Measurements from ENCODE around the gene TMEM170A. TPM values are rescaled to one million over a fixed set of nuclear protein-coding genes. Genes with fewer than 3 reads are reported as not detected.

TMEM170A gene, protein sequence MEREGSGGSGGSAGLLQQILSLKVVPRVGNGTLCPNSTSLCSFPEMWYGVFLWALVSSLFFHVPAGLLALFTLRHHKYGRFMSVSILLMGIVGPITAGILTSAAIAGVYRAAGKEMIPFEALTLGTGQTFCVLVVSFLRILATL
- total RNA-seq, result 10 to 100 TPM; 14.8 to 20.5 (median 18.0) TPM

DNA sequence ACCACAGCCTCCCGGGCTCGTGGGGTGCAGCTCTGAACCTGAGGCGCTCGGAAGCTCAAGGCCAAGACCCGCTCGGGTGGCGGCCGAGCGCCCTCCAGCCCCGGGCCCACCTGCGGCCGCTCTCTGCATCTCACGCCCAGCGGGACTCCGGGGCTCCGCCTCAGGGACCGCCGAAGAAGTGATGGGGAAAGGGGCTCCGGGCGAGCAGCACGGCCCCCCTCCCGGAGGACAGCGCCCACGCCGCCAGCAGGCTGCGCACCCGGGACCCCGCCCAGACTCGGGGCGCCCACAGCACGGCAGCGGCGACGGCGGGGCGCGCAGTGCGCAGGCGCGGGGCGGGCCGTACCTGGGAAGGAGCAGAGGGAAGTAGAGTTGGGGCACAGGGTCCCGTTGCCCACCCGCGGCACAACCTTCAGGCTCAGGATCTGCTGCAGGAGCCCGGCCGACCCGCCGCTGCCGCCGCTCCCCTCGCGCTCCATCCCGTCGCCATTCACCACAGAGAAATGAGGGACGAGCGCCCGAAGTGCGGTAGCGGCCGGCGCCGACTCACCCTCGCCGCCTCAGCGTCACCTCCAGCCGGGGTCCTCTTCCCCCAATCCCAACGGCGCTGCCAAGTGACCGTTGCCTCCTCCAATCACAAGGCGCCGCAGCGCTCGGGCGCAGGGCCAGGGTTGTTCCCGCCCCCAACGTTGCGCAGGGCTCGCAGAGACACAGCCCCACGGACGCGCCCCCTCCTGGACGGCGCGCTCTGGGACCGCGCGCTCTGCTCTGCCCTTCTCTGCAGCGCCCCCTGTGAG is at the start of gene TMEM170A:
TMEM170A (minus strand) TSS at position 568 of the 797 bp plus-strand sequence; CDS start at position 479, 89 bp downstream.
- TF ChIP-seq, protein P1, sequence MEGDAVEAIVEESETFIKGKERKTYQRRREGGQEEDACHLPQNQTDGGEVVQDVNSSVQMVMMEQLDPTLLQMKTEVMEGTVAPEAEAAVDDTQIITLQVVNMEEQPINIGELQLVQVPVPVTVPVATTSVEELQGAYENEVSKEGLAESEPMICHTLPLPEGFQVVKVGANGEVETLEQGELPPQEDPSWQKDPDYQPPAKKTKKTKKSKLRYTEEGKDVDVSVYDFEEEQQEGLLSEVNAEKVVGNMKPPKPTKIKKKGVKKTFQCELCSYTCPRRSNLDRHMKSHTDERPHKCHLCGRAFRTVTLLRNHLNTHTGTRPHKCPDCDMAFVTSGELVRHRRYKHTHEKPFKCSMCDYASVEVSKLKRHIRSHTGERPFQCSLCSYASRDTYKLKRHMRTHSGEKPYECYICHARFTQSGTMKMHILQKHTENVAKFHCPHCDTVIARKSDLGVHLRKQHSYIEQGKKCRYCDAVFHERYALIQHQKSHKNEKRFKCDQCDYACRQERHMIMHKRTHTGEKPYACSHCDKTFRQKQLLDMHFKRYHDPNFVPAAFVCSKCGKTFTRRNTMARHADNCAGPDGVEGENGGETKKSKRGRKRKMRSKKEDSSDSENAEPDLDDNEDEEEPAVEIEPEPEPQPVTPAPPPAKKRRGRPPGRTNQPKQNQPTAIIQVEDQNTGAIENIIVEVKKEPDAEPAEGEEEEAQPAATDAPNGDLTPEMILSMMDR (IDR thresholded peaks at IDR 0.05; ENCODE audit: low read depth), result no peak

DNA sequence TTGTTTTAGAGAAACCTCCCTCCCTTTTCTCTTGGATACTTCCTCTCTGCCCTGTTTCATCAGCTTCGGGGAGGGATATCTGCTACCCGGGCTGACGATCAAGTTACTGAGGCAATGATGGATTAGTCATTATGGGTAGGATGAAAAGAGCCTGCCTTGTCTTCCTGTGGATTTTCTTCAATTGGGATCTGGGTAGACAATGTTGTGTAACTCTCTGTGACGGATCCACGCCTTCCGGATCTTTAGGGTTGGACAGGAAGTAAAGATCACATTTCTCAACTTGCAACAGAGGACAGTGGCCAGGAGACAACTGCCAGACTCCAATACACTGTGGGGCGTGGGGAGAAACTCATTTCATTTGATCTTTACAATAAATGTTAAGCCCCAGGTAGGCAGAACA is 42.1 kb upstream of the TMEM170A start:
- TF ChIP-seq, protein P1 (IDR thresholded peaks at IDR 0.05; ENCODE audit: low read depth), result no peak

DNA sequence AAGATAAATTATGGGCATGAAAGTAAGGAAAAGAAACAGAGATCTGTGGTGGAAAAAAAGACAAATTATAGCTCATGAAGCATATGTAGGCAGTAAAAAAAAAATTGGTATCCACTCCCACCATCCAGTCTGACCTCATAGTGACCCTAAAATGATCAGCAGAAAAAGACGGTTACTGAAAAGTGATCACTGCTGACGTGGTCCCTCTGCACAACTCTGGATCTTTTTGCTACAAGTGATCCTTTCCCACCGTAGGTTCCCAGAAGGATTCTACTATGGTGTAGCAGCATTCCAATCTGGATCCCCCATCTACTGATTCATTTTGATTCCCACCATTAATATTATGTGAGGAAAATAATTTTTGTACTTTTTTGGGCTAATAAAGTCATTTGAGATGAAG is 41.6 kb upstream of the TMEM170A start:
- TF ChIP-seq, protein P1 (IDR thresholded peaks at IDR 0.05; ENCODE audit: low read depth), result no peak

DNA sequence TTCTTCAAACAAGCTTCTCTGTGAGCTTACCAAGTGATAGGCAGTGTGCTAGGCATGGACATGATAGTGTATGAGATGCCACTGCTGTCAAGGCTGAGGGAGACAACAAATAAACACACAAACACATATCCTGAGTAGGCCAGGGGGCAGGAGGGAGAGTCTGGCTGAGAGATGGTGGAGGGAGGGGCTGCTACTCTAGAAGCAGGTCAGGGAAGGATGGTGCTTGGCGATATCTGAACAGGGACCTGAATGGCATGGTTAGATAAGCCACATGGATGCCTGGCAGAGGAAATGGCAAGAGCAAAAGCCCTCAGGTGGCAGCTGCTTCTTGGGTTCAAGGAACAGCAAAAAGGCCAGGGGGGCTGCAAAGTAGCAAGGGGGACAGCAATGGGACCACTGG is 39.3 kb upstream of the TMEM170A start:
- TF ChIP-seq, protein P1 (IDR thresholded peaks at IDR 0.05; ENCODE audit: low read depth), result no peak

DNA sequence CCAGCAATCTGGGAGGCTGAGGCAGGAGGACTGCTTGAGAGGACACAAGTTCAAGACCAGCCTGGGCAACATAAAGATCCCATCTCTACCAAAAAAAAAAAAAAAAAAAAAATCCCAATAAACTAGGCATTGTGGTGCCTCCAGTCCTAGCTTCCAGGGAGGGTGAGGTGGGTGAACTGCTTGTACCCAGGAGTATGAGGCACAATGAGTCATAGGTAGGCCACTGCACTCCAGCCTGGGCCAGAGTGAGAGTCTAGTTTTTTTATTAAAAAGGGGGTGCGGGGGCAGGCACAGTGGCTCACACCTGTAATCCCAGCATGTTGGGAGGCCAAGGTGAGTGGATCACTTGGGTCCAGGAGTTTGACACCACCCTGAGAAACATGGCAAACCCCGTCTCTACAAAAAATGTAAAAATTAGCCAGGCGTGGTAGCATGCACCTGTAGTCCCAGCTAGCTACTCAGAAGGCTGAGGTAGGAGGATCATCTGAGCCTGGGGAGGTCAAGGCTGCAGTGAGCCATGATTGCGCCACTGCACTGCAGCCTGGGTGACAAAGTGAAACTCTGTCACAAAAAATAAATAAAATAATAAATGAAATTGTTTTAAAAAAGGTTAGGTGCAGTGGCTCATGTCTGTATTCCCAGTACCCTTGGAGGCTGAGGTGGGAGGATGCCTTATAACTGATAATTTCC is 38.6 kb upstream of the TMEM170A start:
- TF ChIP-seq, protein P1 (IDR thresholded peaks at IDR 0.05; ENCODE audit: low read depth), result no peak

DNA sequence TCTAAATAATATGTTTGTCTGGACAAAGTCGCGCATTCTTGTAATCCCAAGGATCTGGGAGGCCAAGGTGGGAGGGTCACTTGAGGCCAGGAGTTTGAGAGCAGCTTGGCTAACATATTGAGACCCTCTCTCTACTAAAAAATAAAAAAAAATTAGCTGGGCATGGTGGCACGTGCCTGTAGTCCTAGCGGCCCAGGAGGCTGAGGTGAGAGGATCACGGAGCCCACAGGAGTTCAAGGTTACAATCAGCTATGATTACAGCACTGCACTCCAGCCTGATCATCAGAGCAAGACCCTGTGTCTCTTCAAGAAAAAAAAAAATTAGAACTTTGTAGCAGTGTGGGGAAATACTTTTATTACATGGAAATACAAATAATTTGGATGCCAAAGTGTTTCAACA is 36.9 kb upstream of the TMEM170A start:
- TF ChIP-seq, protein P1 (IDR thresholded peaks at IDR 0.05; ENCODE audit: low read depth), result no peak

DNA sequence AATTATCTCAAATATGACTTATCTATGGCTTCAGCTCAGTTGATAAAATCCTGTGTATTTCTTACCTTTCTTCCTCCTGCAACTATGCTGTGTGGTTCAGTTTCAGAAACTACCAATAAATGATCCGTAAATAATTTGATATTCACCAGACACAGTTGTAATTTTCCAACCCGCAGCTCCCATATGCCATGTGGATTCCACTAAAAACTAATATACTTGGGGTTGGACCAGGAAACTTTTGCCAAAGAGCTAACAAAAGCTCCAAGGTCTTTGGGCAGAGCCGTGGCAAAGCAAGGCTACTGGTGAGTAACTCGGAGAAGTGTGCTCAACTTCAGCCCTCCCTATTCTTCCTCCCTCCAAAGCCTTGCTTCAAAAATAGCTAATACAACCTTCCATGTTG is 33.1 kb upstream of the TMEM170A start:
- TF ChIP-seq, protein P1 (IDR thresholded peaks at IDR 0.05; ENCODE audit: low read depth), result no peak
